Ectodermal cell (in vitro differentiated cells): ENCODE data around the gene EIF2S2.

Experiments
- H3K27ac ChIP-seq: 2 replicates; pipeline ENCODE4 v1.7.0; 2013; ENCODE audit warnings: mild to moderate bottlenecking, low read depth, low read length; ENCODE audit not compliant: insufficient read depth, poor library complexity, severe bottlenecking
- H3K27me3 ChIP-seq: 2 replicates; pipeline ENCODE4 v1.7.0; 2013; ENCODE audit warnings: mild to moderate bottlenecking, low read length; ENCODE audit not compliant: insufficient read depth, control insufficient read depth, poor library complexity, severe bottlenecking
- H3K36me3 ChIP-seq: one replicate; pipeline ENCODE4 v1.7.0; 2013; ENCODE audit warnings: low read length; ENCODE audit not compliant: control insufficient read depth, insufficient read depth
- H3K4me1 ChIP-seq: one replicate; pipeline ENCODE4 v1.7.0; 2013; ENCODE audit warnings: low read length; ENCODE audit not compliant: control insufficient read depth, insufficient read depth
- H3K4me3 ChIP-seq: 2 replicates; pipeline ENCODE4 v1.7.0; 2013; ENCODE audit warnings: low read depth, low read length, control low read depth; ENCODE audit not compliant: insufficient read depth
- H3K9me3 ChIP-seq: 2 replicates; pipeline ENCODE4 v1.7.0; 2013; ENCODE audit warnings: mild to moderate bottlenecking, low read length, moderate library complexity; ENCODE audit not compliant: control insufficient read depth
- WGBS, 2 experiments: methylation state at CpG; one replicate each; pipeline ENCODE4 v1.1.7; 2013; ENCODE audit warnings: missing lambda C conversion rate in 2 of 2; 5-methylcytosine and 5-hydroxymethylcytosine counted together

EIF2S2 gene

DNA sequence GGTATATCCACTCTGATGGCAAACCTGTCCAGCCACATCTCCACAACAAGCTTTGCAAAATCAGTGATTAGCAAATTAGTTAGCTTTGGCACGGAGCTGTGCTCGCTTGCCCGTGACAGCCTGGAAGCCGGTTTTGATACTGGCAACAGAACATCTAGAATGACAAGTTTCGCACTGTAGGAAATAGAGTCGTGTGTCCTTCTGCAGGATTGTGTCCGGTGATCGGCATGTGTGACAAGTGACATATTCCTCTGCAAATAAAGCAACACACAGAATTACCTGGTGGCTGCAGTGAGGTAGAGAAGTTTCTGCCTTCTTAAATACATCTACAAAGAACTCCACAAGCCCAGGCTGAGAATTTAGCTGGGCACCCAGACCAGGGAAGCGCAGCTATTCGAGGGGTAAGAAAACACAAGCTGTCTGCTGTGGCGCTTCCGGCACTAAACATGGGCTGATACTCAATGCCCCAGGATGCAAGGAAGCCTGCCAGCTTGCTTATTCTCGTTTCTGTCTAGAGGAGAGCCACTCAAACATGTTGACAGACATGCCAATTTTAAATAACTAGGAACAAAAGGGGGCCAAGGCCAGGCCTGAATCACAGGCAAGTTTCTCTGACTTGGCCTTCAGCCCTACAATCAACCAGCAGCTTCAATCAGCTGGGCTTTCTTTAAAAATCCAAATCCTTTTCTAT, 22.2 kb downstream of the EIF2S2 start:
- Histone ChIP-seq H3K27me3 (no peaks in the 10 kb centered on the region), H3K9me3 (no peaks in the 10 kb centered on the region), H3K4me1 (no peaks in the 10 kb centered on the region), H3K4me3 (no peak overlapping the region), H3K27ac (no peak overlapping the region), H3K36me3 (peaks cover 48% of the 10 kb centered on the region)
- WGBS, 2 experiments, result 94 to 96% methylated on average over 13 of the region's 13 CpGs

DNA sequence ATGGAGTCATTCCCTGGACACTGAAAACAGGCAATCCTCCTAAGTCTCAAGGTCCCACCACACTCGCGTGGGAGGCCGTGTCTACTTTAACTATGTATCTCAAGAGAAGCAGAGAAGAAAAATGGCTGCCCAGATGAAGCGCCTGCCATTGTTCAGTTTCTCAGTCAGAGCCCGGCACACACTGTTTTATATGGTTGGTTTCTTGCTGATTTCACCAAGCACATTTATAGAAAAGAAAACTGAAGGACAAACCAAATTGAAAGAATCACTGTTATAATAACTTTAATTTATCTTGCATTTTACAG, 22.9 kb downstream of the EIF2S2 start:
- H3K36me3 ChIP-seq, result peaks cover 45% of the 10 kb centered on the region
- H3K4me1 ChIP-seq, result no peaks in the 10 kb centered on the region
- H3K9me3 ChIP-seq, result no peaks in the 10 kb centered on the region
- no peak overlapping the region for H3K27ac ChIP-seq
- 91 to 97% methylated on average over 3 of the region's 5 CpGs for WGBS, 2 experiments
- H3K27me3 ChIP-seq, result no peaks in the 10 kb centered on the region
- no peak overlapping the region for H3K4me3 ChIP-seq

DNA sequence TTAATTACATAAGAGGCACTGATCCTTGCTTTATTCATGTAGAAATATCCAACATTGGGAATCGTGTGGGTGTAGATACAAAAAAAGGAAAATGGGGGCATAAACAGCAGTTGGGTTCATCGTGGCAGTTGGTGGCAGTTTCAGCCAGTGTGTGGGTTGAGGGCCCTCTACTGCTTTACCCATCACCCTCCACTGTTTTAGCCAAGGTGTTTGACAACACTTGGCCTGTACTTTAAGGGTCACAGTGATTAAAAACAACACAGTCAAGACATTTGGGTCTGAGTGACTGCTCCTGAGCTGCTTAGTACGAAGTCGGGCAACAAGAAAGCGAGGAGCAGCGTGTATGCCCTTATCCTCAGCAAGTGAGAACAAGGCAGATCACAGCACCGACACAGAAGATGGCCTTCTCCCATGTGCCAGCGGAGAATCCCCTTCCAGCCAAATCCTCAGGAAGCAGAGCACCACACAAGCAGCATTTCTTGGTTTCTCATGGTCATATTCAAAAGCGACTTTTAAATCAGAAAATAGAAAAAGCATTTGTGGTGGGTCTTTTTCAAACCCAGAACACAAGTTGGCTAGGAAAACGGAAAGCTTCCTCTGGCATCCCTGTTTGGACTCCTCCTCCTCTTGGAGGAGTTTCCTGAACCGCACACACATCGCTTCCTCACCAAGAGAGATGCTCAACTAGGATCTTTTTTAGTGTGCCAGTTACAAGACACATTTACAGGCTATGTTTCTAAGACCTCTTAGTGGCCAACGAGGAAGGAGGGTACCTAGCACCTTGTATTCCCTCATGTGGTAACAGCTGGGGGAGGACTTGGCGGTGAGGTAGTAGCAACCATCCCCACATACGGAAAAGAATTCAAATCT, 23.5 kb downstream of the EIF2S2 start:
- Histone ChIP-seq H3K4me3 (no peak overlapping the region), H3K27me3 (no peaks in the 10 kb centered on the region), H3K4me1 (no peaks in the 10 kb centered on the region), H3K36me3 (peaks cover 39% of the 10 kb centered on the region), H3K27ac (no peak overlapping the region), H3K9me3 (no peaks in the 10 kb centered on the region)
- WGBS, 2 experiments, result 96% methylated on average over 15 of the region's 15 CpGs

DNA sequence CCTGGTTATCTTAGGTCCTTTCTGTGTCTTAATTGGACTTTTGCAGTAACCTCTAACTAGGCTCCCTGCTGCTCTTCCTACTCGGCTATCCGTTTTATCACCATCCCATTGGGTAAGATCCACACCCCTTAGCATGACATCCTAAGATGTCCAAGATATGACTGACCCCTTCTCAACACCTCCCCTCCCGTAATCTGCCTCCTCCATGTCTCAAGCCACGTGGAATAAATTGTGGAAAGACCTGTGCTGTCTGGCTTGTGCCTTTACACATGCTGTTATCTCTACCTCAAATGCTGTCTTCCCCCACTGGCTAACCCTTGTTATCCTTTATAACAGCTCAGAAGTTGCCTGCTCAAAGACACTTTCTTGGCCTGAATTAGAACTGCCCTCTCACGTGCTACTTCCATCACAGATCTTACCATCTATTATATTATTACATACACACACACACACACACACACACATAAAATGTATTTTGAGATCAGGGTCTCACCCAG, 26.5 kb downstream of the EIF2S2 start:
- no peaks in the 10 kb centered on the region for H3K27me3 ChIP-seq
- H3K4me1 ChIP-seq, result no peaks in the 10 kb centered on the region
- no peaks in the 10 kb centered on the region for H3K9me3 ChIP-seq
- 93 to 95% methylated on average over 5 of the region's 5 CpGs for WGBS, 2 experiments
- H3K4me3 ChIP-seq, result no peak overlapping the region
- no peak overlapping the region for H3K27ac ChIP-seq
- peaks cover 25% of the 10 kb centered on the region for H3K36me3 ChIP-seq

DNA sequence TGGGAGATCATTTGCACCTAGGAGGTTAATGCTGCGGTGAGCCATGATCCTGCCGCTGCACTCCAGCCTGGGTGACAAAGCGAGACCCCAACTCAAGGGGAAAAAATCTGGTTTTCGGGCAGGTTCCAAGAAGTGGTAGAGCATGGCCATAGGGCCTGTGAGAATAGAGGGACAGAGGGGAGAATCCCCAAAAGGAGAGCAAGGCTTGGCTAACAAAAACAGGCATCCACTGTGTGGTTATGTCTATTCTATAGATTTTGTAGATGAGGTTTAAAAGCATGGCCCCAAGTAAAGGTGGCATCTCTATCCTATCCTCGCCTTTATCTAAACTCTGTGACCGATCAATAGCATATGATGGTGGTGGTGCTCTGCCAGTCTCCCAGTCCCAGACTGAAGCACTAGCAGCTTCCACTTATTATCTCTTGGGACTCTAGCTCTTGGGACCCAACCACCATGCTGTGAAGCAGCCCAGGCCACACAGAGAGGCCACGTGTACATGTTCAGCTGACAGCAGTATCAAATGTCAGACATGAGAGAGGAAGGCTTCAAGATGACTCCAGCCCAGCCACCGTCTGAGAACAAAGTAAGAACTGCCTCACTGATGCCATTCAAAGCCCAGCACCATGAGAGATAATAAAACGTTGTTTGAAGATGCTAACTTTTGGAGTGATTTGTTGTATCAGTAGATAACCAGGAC, 27.7 kb downstream of the EIF2S2 start:
- Histone ChIP-seq H3K4me3 (no peak overlapping the region), H3K27ac (no peak overlapping the region), H3K36me3 (peaks cover 17% of the 10 kb centered on the region), H3K9me3 (no peaks in the 10 kb centered on the region), H3K4me1 (no peaks in the 10 kb centered on the region), H3K27me3 (no peaks in the 10 kb centered on the region)
- 94 to 95% methylated on average over 9 of the region's 9 CpGs for WGBS, 2 experiments

DNA sequence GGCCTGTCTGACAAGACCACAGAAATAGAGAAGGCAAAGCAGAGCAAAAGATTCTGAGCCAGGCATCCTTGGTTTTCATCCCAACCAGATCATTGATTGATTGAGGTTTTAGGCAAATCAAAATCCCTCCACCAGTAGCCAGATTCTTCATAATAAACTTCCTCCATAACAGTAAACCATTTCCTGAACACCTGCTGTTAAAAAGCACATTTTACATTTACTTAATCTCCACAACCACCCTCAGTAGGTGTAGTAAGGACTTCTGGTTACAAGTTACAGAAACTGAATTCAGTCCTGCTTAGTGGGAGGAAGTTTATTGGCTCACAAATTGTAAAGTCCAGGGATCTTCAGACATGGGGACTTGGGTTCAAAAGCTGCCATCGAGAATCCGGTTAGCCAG, 28.3 kb downstream of the EIF2S2 start:
- 96% methylated on average over 2 of the region's 2 CpGs for whole genome bisulfite sequencing, 2 experiments
- Histone ChIP-seq H3K4me1 (no peaks in the 10 kb centered on the region), H3K27me3 (no peaks in the 10 kb centered on the region), H3K36me3 (peaks cover 19% of the 10 kb centered on the region), H3K4me3 (no peak overlapping the region), H3K9me3 (no peaks in the 10 kb centered on the region), H3K27ac (no peak overlapping the region)

DNA sequence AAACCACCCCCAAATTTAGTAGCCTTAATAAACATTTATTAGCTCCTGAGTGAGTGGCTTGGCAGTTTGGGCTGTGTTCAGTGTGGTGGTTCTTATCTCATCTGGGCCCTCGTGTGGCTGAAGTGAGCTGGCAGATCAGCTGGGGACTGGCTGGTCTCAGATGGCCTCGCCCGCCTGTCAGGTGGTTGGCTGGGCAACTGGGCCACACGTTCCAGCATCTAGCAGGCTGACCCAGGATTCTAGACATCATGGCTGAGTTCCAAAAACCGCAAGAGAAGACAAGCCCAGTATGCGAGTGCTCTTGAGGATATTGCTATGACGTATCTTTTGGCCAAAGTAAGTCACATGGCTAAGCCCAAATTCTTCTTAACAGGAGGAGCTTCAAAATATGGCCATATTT, 28.9 kb downstream of the EIF2S2 start:
- H3K36me3 ChIP-seq, result peaks cover 21% of the 10 kb centered on the region
- no peak overlapping the region for H3K4me3 ChIP-seq

DNA sequence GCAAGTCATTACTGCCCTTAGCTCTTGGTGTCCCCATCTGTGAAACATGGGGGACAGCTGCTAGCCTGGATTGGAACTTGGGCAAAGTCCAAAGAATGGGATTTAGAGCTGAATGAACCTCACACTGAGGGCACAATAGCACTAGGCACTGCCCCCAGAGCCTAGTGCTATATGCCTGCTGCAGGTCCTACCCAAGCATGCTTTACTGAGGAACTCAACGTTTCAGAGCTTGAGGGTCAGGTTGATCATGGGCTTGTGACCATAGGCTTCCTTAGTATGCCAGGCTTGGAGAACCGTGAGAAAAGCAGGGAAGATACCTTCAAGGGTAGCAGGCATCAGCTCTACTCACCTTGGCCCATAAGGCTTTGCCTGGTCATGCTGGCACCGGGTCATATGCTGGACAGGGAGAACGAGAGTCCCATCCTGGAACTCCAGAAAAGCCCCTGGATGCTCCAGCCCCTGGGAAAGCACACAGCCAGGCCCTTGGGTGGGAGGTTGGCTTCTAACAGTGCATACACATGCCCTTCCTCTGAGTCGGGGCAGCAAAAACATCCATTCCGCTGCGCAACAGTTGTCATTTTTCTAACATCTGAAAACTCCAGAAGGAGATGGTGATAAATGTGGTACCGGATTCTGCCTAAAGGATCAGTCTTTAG, 29.7 kb downstream of the EIF2S2 start:
- peaks cover 16% of the 10 kb centered on the region for H3K36me3 ChIP-seq
- H3K4me3 ChIP-seq, result no peak overlapping the region
- no peaks in the 10 kb centered on the region for H3K9me3 ChIP-seq
- 96 to 98% methylated on average over 8 of the region's 8 CpGs for WGBS, 2 experiments
- H3K27ac ChIP-seq, result no peak overlapping the region
- no peaks in the 10 kb centered on the region for H3K4me1 ChIP-seq
- no peaks in the 10 kb centered on the region for H3K27me3 ChIP-seq

More for the DNA sequence above, 28.9 kb downstream of the EIF2S2 start:
- Histone ChIP-seq H3K27me3 (no peaks in the 10 kb centered on the region), H3K4me1 (no peaks in the 10 kb centered on the region), H3K27ac (no peak overlapping the region), H3K9me3 (no peaks in the 10 kb centered on the region)
- 91% methylated on average over 7 of the region's 7 CpGs for WGBS, 2 experiments

DNA sequence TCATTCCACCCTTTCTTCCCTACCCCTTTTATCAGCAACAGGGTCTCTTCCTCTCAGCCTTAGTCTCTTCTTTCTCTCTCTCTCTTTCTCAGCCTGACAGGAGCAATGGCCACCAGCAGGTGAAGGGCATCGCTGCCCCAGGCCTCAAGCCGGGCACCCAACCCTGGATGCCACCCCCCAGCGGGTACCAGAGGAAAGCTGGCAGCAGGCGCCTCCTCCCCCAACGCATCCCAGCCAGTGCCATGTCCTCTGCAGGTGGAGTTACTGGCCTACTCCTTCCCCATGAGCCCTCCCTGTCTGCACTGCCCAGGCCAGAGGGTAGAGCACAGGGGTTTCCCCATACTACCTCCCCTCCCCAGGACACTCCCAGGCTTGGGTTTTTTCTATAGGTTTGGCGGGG, 32.2 kb downstream of the EIF2S2 start:
- Histone ChIP-seq H3K9me3 (no peaks in the 10 kb centered on the region), H3K27ac (no peak overlapping the region), H3K27me3 (no peaks in the 10 kb centered on the region), H3K36me3 (peaks cover 12% of the 10 kb centered on the region), H3K4me3 (no peak overlapping the region), H3K4me1 (no peaks in the 10 kb centered on the region)
- 94 to 95% methylated on average over 6 of the region's 6 CpGs for WGBS, 2 experiments

DNA sequence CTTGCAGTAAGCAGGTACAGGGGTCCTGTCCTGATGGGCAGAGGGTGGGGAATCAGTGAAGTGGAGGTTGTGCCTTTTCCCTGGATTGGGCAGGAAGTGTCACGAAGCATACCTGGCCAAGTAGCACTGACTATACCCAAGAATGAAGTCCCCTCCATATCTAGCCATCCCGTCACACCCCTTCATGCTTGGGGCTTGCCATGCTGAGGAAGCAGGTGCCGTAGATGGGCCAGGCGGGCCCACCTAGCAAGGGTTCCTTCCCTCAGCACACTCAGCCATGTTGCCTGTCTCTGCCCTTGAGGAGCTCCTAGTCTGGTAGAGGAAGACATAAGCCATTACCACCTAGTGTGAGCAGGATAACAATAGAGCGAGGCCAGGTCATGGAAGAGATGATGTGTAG, 33.5 kb downstream of the EIF2S2 start:
- no peak overlapping the region for H3K27ac ChIP-seq
- 94 to 96% methylated on average over 5 of the region's 5 CpGs for WGBS, 2 experiments
- H3K4me3 ChIP-seq, result no peak overlapping the region
- H3K9me3 ChIP-seq, result no peaks in the 10 kb centered on the region
- no peaks in the 10 kb centered on the region for H3K27me3 ChIP-seq
- peaks cover 12% of the 10 kb centered on the region for H3K36me3 ChIP-seq
- H3K4me1 ChIP-seq, result no peaks in the 10 kb centered on the region
